GM08714 (cell line): Measurements from ENCODE around the gene TRPV2.
"Not testable (repeated sequence)": the region's sequence is repeated elsewhere in the genome, so short reads cannot be mapped to it uniquely, and the experiment has no call there.

Experiments
- H3K4me3 ChIP-seq: fragments of 200-500 bp; sonication (Bioruptor generic); 2 replicates; pipeline ENCODE4 v1.5.1; 2014; ENCODE audit warnings: mild to moderate bottlenecking, low read length, inconsistent platforms
- ZNF274 ChIP-seq: IDR thresholded peaks from 2 replicates; pipeline ENCODE4 v1.6.1; 2012; ENCODE audit warnings: mild to moderate bottlenecking, low read depth, low read length

TRPV2 gene

DNA sequence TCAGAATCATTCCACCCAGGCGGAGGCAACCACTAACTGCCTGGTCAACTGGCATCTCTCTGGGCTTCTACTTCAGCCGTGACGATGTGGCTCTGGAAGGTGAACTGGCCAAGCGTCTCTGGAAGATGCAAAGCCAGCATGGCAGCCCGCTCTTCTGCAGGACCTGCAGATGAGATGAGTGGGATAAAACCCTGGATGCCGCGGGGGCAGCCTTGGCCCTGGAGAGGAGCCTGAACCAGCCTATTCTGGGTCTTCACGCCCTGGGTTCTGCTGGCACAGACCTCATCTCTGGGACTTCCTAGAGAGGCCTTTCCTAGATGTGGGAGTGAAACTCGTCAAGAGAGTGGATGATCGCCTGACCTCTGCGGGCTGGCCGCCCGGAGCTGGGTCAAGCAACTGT is 23.9 kb upstream of the TRPV2 start:
- no peak for TF ChIP-seq ZNF274

DNA sequence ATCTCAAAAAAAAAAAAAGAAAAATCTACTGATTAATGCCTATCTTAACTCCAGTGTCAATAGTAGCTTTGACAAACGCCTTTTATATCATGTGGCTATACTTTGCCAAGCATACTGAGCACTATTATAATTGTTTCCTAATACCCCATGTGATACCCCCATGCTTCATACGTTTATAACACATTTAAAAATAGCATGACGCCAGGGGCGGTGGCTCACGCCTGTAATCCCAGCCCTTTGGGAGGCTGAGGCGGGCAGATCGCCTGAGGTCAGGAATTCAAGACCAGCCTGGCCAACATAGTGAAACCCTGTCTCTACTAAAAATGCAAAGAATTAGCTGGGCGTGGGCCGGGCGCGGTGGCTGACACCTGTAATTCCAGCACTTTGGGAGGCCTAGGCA is 22.9 kb upstream of the TRPV2 start:
- H3K4me3 ChIP-seq, result not testable (repeated sequence)

More for the DNA sequence above, 23.9 kb upstream of the TRPV2 start:
- H3K4me3 ChIP-seq, result no peak overlapping the region

DNA sequence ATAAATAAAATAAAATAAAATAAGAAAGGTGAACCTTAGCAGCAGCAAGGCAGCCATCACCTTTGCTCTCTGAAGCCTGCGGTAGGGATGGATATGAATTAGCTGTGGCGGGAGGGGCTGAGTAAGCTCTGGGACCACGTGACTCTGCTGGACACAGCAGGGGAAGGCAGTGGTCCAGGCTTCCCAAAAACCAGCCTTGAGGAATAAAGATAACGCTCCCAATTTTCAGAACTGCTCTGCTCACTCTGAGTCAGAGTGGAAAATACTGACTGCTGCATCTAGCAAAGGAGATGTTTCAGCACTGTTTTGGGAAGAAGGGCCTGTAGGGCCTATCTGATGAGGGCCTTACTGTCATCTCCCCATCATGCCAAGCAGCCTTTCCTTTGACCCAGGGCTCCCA is 19.5 kb upstream of the TRPV2 start:
- not testable (repeated sequence) for H3K4me3 ChIP-seq

GRCh38 chr17:16396693-16397092 is 18.7 kb upstream of the TRPV2 start:
- not testable (repeated sequence) for H3K4me3 ChIP-seq

DNA sequence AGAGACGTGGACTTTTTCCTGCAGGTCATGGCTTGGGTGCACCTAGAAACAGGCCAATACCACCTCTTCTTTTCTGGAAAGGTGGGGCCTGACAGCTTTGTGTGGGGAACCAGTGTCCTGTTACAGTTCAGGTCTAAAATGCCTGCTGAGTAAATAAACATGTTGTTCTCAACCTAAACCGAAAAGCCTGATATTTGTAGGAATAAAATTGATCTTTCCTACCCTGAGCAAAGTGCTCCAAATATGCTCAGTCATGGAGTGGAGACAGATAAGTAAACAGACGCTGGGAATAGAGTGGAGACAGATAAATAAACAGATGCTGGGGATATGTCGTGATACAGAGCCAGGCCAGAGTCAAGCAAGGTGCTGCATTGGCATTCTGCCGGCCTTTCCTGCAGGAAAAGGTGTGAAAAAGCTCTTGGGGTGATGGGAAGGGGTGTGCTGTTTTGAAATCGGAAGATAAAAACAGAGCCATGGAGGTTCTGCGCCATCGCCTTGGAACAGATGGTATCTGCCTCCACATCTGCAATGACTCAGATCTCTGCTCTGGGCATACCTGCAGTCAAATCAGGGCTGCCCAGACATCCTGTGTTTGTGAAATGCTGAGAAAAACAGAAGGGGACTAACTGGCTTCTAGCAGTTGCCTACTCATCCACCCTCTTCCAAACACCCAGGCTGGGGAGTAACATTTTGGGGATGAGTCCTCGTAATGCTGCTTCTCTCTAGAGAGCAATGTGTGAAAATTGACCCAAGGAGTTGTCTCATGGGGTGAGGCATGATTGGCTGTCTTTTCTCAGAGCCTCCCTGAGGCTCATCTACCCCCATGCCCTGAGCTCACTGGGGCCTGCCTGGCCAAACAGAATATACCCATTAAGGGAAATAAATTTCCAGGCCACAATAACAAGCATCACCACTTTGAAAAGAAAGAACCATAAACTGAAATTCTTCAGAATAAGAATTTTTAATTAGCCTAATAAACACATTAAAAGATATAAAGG is 16.8 kb upstream of the TRPV2 start:
- no peak for TF ChIP-seq ZNF274
- H3K4me3 ChIP-seq, result no peak overlapping the region

DNA sequence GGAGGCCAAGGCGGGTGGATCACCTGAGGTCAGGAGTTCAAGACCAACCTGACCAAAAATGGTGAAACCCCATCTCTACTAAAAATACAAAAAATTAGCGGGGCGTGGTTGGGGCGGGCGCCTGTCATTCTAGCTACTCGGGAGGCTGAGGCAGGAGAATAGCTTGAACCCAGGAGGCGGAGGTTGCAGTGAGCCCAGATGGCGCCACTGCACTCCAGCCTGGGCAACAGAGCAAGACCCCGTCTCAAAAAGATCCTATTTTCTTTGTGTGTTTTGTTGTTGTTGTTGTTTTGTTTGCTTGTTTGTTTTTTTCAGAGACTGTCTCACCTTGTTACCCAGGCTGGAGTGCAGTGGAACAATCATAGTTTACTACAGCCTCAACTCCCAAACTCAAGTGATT is 11.5 kb upstream of the TRPV2 start:
- not testable (repeated sequence) for H3K4me3 ChIP-seq

DNA sequence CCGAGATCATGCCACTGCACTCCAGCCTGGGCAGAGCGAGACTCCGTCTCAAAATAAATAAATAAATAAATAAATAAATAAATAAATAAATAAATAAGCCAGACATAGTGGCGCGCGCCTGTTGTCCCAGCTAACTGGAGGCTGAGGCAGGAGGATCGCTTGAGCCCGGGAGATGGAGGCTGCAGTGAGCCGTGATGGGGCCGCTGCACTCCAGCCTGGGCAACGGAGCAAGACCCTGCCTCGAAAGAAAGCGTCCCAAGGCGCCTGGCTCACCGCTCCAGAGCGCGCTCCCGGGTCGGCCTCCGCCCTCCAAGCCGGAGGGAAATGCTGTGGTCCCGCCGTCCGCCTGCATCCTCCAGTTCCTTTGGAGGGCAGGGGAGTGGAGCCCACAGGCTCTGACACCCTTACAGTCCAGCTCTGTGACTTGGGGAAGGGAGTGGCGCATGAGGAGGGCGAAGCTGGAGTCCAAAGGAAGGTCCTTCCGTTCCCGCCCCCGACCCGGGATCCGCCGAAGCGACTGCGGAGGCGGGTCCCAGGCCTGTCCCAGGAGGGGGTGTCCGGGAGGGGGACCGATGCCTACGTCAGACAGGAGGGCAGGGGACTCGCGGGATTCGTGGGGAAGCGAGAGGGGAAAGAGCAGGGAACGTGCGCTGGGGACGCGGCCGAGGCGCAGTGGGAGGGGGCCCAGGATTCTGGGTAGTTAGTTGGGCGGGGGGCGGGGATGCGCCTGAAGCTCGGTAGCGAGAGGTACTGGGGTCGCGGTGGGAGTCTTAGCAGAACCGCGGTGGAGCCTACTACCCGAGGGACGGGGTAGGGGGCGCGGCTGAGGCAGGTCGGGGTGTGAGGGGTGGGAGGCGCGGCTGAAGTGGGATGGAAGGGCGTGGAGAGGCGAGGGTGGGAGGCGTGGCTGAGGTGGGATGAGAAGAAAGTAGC is 8.4 kb upstream of the TRPV2 start:
- no peak for TF ChIP-seq ZNF274
- peak overlapping the region; percentile 73 for H3K4me3 ChIP-seq

- peak overlapping the region; percentile 8; the same call in 1 of the 2 replicates for H3K4me3 ChIP-seq
- no peak for TF ChIP-seq ZNF274
Observed at GRCh38 chr17:16407911-16408588, 7.3 kb upstream of the TRPV2 start.

GRCh38 chr17:16417399-16417798 is 2.0 kb downstream of the TRPV2 start:
- no peak overlapping the region for H3K4me3 ChIP-seq

DNA sequence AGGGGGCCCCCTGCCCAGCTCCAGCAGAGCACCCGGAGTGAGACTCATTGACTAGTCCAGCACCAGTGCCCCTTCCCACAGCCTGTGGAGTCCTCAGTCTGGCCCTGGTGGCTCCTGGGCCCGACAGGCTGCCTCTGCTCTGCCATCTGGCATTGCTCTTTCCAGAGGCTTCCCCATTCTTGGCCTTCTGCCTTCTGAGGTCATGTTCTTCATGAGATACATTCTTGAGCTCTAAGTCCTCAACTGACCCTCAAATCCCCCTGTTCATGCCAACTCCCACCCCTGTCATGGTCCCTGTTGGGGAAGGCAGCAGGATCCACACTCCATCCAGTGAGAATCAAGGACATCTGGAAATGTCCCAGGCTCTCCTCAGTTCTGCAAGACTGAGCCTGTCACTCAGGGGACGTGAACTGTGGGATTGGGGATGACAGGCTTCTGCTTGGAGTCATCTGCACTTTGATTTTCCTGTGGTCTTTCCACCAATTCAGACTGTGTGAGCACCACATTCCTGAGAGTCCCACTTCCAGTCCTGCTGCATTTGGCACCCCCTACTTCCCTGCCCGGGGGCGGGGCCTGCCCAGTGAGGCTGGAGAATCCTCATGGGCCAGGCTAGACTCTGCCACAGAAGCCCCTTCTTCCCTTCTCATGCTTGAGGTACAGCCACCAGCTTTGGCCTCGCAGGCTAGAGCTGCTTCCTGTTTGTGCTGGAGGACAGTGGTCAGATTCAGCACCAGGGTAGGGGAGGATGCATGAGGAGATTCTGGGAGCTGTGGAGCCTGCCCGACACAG is 2.7 kb downstream of the TRPV2 start:
- no peak overlapping the region; the same call in 1 of the 2 replicates for H3K4me3 ChIP-seq
- TF ChIP-seq ZNF274, result no peak

More at GRCh38 chr17:16417399-16417798, 2.0 kb downstream of the TRPV2 start:
- TF ChIP-seq ZNF274, result no peak

DNA sequence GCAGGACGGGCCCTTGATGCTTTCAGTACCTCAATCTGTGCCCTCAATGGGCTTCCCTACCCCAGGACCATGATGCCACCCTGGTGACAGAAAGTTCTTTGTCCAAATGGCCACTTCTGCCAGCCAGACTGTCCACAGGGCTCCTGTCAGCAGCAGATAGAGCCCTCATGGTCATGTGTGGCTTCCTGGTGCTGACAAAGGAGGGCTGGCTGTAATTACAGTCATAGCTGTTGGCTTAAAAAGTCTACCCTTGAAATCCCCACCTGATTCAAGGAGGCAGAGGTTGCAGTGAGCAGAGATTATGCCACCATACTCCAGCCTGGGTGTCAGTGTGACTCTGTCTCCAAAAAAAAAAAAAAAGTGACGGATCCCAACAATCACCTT is 3.3 kb downstream of the TRPV2 start:
- peak overlapping the region; percentile 14; the same call in 1 of the 2 replicates for H3K4me3 ChIP-seq
- no peak for TF ChIP-seq ZNF274

GRCh38 chr17:16419074-16419928 is 3.9 kb downstream of the TRPV2 start:
- no peak for TF ChIP-seq ZNF274

GRCh38 chr17:16419929-16420271 is 4.5 kb downstream of the TRPV2 start:
- TF ChIP-seq ZNF274, result no peak
- no peak overlapping the region; the same call in 1 of the 2 replicates for H3K4me3 ChIP-seq

More at GRCh38 chr17:16419074-16419928, 3.9 kb downstream of the TRPV2 start:
- peak overlapping the region; percentile 16; the same call in 1 of the 2 replicates for H3K4me3 ChIP-seq
